CD4-positive, alpha-beta T cell treated with Interleukin-6 for 4 hours (primary cell): ENCODE measurements around the gene CADM3.

Experiments
- DNase-seq: peaks from one replicate; pipeline ENCODE4 v3.0.0-alpha.2; 2020; ENCODE audit warnings: mixed read lengths

Gene CADM3

DNA sequence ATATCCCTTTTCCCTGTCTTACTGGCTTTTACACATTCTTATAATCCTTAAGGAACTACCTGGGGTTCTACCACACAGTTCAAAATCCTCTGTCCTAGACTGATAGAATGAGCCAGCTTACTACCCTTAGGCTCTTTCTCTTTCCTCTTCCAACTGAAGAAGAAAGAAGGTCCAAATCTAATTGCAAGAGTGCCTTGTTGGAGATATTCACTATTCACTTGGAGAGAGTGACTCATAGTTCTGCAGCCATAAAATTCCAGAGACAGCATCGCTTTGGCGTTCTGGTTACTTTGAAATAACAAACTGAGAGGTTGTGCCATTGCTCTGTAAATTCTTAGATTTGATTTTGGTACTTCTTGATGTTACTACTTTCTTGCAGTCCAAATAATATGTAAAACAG is 4.2 kb downstream of the CADM3 start:
- no peak for DNase-seq

- peak; percentile 8 for DNase-seq
Observed at GRCh38 chr1:159177272-159177907, 6.0 kb downstream of the CADM3 start.

DNA sequence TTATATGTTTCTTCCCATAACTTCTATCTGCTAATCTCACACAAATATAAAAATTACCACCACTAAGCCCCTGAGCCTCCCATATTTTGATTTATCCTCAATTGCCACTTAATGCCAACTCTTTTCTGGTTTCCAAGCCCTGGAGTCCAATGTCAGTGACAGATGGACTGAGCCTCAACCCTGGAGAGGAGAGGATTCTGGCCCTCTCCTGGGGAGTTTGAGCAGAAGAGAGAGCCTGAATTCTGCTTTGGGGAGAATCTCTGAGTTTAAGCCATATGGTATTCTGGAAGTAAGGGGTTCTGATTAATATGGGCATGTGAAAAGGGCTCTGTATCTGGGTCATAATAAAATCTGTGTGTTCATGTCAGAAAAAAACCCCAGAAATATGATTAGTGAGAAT is 8.5 kb downstream of the CADM3 start:
- no peak for DNase-seq

GRCh38 chr1:159180516-159180915 is 9.1 kb downstream of the CADM3 start:
- no peak for DNase-seq

- no peak for DNase-seq
Observed at GRCh38 chr1:159181328-159182024, 10.1 kb downstream of the CADM3 start.

- DNase-seq = no peak
Observed at GRCh38 chr1:159184201-159184600, 12.8 kb downstream of the CADM3 start.

GRCh38 chr1:159185121-159185520 is 13.7 kb downstream of the CADM3 start:
- no peak for DNase-seq

- no peak for DNase-seq
Observed at GRCh38 chr1:159187033-159187432, 15.6 kb downstream of the CADM3 start.

DNA sequence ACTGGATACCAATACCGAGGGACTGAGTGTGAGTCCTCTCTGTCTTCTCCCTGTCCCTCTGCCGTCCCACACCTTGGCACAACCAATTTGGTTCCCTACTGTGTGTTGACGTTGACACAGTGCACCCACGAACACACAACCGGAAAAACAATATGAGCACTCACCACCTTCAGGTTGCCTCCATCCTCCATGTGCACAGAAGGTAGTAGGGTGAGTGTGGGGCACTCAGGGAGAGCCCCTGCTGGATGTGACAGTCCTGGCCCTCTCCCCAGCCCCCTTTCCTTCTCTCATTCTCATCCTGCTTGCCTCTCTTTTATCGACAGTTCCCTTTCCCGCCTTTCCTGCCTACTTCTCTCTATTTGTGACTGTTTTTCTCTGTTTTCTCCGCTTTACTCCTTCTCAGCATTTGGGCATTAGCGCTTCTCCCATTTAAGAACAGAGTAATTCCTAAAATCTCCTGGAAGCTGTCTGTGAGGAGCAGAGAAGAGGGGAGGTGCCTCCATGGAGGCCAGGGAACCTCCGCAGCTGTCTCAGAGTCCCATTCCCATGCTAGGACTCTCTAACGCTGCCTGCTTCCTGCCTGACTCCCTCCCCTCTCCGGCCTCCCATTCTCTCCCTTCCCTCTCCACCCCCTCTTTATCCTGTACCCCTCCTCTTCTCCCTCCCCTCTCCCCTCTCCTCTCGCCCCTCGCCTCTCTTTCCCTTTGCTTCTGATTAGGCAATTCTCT is 16.4 kb downstream of the CADM3 start:
- DNase-seq = no peak

DNA sequence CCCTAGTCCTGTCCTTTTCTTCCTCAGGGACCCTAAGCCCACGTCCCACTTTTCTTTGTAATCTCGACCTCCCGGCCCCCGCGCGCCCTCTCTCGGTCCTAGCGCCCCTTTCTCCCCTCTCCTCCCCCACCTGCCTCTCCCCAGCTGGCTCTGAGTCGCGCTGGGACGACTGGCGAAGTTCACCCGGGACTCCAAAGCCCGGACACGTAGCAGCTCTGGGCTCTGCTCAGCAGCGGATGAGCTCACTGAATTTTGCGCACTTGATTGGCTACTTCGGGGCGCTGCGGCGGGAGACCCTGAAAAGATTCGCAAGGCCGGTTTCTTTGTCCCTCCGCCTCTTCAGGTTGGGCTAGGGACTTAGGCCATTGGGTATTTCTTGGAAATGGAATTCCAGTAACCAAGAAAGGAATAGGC is 17.0 kb downstream of the CADM3 start:
- DNase-seq = no peak

- no peak for DNase-seq
Observed at GRCh38 chr1:159190441-159190840, 19.0 kb downstream of the CADM3 start.

DNA sequence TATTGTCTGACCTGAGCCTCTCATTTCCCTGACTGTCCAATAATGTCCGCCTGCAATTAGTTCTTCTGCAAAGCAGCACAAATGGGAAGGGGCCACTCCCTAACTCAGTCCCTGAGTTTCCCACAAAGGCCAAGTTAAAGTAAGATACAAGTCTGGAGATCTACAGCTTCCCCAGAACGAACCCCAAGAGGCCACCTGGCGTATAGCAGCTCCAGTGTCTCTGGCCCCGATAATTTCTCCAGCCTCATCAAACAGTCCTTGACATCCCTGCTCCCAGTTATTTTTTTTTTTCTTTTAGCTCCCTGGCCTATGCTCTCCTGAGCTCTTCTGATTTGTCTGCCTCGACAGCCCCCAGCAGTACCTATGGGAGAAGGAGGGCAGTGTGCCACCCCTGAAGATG is 25.1 kb downstream of the CADM3 start:
- no peak for DNase-seq

- DNase-seq = peak; percentile 17
Observed at GRCh38 chr1:159197561-159198557, 26.4 kb downstream of the CADM3 start.

- no peak for DNase-seq
Observed at GRCh38 chr1:159199901-159200300, 28.5 kb downstream of the CADM3 start.

- no peak for DNase-seq
Observed at GRCh38 chr1:159200769-159201168, 29.4 kb downstream of the CADM3 start.

DNA sequence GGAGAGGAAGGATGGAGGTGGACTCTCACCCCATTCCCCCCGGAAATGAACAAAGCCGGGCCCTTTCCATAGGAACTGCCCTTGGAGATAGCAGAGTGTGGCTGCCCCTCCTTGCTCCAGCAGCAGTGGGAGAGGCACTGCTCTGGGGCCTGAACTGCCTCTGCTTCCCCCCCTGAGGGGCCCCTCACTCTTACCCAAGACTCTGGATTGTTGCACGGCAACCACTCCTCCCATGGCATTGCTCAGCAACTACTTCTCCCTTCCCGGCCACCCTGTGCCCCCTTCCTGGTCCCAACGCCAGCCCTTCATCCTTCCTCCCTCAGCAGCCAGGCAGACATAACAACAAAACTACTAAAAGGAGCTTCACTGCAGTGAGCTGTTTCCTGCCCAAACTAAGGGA is 30.2 kb downstream of the CADM3 start:
- no peak for DNase-seq

DNA sequence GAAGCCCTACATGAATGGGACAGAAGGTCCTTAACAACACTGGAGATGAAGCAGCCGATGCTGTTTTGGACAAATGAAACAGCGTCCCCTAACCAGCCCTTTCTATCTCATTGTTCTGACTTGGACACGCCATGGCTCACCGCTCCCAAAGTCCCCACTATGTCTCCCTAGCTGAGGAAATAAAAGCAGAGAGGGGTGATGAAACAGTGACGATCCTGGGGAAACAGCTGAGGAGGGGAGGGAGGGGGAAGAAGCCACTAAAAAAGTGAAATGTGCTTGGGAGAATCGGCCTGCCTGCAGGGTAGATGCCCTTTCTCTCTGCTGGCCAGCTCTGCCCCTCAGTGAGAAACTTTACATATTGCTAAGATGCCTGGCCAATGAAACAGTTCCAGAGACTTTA is 32.2 kb downstream of the CADM3 start:
- no peak for DNase-seq

DNA sequence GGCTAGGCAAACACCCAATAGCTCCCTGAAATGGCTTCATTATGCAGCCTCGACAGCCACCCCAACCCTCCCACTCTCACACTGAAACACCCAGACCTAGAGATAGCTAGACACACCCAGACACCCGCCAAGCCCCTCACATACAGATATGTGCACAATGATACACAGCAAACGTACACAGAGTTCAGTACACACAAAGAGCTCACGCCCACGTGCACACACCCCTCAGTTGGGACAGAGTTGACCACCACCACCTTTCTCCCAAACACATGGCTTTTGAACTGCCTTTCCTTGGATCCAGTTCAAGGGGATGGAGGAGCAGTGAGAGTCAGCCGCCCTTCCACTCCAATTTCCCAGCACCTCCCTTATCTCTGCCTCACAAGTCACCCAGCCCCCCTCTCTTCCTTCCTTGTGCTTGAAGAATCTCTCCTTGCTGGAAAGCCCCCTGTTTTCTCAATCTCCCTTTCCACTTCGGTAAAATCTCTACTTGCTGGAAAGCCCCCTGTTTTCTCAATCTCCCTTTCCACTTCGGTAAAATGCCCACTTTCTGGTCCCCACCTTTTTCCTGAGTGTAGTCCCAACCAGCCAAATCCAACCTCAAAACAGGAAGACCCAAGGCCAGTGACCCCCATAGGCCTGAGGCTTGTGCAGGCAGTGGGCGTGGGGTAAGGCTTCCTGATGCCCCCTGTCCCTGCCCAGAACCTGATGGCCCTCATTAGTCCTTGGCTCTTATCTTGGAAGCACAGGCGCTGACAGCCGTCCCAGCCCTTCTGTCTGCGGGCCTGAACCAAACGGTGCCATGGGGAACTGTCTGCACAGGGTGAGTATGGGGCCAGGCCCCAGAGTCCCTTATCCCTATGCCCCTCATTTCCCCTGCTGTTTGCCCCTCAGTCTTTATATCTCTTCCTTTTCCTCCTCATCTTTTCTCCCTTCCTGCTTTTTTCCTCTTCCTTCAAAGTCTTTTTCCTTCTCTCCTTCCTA is 33.0 kb downstream of the CADM3 start, which contains the start of gene ACKR1:
ACKR1 (plus strand) TSS at position 715 of the 981 bp plus-strand sequence; CDS start at position 800, 85 bp downstream.
- no peak for DNase-seq

DNA sequence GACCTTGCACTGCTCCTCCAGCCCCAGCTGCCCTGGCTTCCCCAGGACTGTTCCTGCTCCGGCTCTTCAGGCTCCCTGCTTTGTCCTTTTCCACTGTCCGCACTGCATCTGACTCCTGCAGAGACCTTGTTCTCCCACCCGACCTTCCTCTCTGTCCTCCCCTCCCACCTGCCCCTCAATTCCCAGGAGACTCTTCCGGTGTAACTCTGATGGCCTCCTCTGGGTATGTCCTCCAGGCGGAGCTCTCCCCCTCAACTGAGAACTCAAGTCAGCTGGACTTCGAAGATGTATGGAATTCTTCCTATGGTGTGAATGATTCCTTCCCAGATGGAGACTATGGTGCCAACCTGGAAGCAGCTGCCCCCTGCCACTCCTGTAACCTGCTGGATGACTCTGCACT is 33.8 kb downstream of the CADM3 start:
- DNase-seq = no peak

- DNase-seq = no peak
Observed at GRCh38 chr1:159206110-159206509, 34.7 kb downstream of the CADM3 start.

- DNase-seq = no peak
Observed at GRCh38 chr1:159207080-159207479, 35.7 kb downstream of the CADM3 start.
